Fibroblast of lung (primary cell): Measurements from ENCODE around the gene FARP1.

Experiments used
- EZH2 ChIP-seq: IDR thresholded peaks from 2 replicates; pipeline ENCODE4 v1.5.1; 2012; ENCODE audit warnings: low read length, control low read depth, mild to moderate bottlenecking; ENCODE audit errors: missing control alignments
- TF ChIP-seq, protein P1 (sequence below), 2 donors: IDR thresholded peaks in 1 of 2; conservative IDR thresholded peaks in 1 of 2; 1 replicate in 1 of 2; 2 replicates in 1 of 2; pipeline ENCODE4 v1.5.1; 2011 to 2012; ENCODE audit warnings: low read length in 2 of 2, control low read depth in 1 of 2, inconsistent platforms in 1 of 2, low read depth in 1 of 2, mild to moderate bottlenecking in 1 of 2

- TF ChIP-seq, protein P1, sequence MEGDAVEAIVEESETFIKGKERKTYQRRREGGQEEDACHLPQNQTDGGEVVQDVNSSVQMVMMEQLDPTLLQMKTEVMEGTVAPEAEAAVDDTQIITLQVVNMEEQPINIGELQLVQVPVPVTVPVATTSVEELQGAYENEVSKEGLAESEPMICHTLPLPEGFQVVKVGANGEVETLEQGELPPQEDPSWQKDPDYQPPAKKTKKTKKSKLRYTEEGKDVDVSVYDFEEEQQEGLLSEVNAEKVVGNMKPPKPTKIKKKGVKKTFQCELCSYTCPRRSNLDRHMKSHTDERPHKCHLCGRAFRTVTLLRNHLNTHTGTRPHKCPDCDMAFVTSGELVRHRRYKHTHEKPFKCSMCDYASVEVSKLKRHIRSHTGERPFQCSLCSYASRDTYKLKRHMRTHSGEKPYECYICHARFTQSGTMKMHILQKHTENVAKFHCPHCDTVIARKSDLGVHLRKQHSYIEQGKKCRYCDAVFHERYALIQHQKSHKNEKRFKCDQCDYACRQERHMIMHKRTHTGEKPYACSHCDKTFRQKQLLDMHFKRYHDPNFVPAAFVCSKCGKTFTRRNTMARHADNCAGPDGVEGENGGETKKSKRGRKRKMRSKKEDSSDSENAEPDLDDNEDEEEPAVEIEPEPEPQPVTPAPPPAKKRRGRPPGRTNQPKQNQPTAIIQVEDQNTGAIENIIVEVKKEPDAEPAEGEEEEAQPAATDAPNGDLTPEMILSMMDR (conservative IDR thresholded peaks at IDR 0.05 in 1 of 2, IDR thresholded peaks at IDR 0.05 in 1 of 2; ENCODE audit: low read depth in 1 of 2, low read length in 2 of 2), result no peak
- TF ChIP-seq EZH2, result no peak
Measured at GRCh38 chr13:98158172-98158899, 15.4 kb downstream of the FARP1 start.
